Kidney (tissue), 14 donors: Measurements from ENCODE around the gene PEPD. TPM values are rescaled to one million over a fixed set of nuclear protein-coding genes. Genes with fewer than 3 reads are reported as not detected.

Source experiments
- DNase-seq, 5 donors: peaks; one replicate each; pipeline ENCODE4 v3.0.0-alpha.2; 2013 to 2020
- FAIRE-seq: peaks from 2 replicates; lab custom pipeline; 2012; peaks lifted over from hg19 to GRCh38; lab: Jason Lieb, UNC
- H3K27ac ChIP-seq, 2 donors: one replicate each; pipeline ENCODE4 v1.7.0; 2013; ENCODE audit warnings: low read depth in 2 of 2, low read length in 2 of 2, inconsistent platforms in 1 of 2
- H3K27me3 ChIP-seq: one replicate; pipeline ENCODE4 v1.7.1; 2013; ENCODE audit warnings: low read length, inconsistent platforms; ENCODE audit not compliant: control insufficient read depth, insufficient read depth
- H3K36me3 ChIP-seq, 3 donors: one replicate each; pipeline versions ENCODE4 v1.7.0 to v1.7.1; 2013; ENCODE audit warnings: low read length in 3 of 3, control low read depth in 1 of 3, inconsistent platforms in 1 of 3; ENCODE audit not compliant: insufficient read depth in 3 of 3, control insufficient read depth in 2 of 3
- H3K4me1 ChIP-seq, 3 donors: one replicate each; pipeline versions ENCODE4 v1.7.0 to v1.7.1; 2013; ENCODE audit warnings: low read length in 3 of 3, inconsistent platforms in 1 of 3, low read depth in 1 of 3; ENCODE audit not compliant: control insufficient read depth in 2 of 3, insufficient read depth in 2 of 3
- H3K4me3 ChIP-seq, 3 donors: one replicate each; pipeline versions ENCODE4 v1.7.0 to v1.8.1; 2013; ENCODE audit warnings: low read length in 3 of 3, control low read depth in 1 of 3, inconsistent platforms in 1 of 3
- H3K9ac ChIP-seq, 3 donors: one replicate each; pipeline versions ENCODE4 v1.7.0 to v1.7.1; 2013; ENCODE audit warnings: low read length in 3 of 3, control low read depth in 1 of 3, inconsistent platforms in 1 of 3
- H3K9me3 ChIP-seq, 3 donors: one replicate each; pipeline versions ENCODE4 v1.7.0 to v1.7.1; 2013; ENCODE audit warnings: low read length in 3 of 3, control low read depth in 1 of 3, inconsistent platforms in 1 of 3; ENCODE audit not compliant: control insufficient read depth in 2 of 3, insufficient read depth in 1 of 3
- intact Hi-C: fragments of 100-400 bp; cut with DNase I; formaldehyde crosslinking; loops from one replicate; pipeline ENCODE4 v1.11.1; 2022
- polyA plus RNA-seq: library from polyadenylated mRNA; stranded (reverse); fragments of 350-450 nt; fragmentation: Illumina TruSeq; extraction: RNeasy Lipid Tissue Mini Kit (QIAGEN cat#74804); gene quantifications from one replicate; pipeline ENCODE4 v1.2.3, GENCODE V29; 2014; ENCODE audit warnings: low read depth, low replicate concordance; ENCODE audit not compliant: insufficient read depth
- total RNA-seq: library from RNA; stranded (reverse); fragmentation: NEBNext Ultra II Directional; extraction: Animal tissue kit (Norgen Biotek cat#: 25700); gene quantifications from one replicate; pipeline ENCODE4 v1.2.1, GENCODE V29; 2021
- TF ChIP-seq, protein P1 (sequence below): IDR thresholded peaks from 3 replicates; pipeline ENCODE4 v1.5.1; 2012; ENCODE audit warnings: mild to moderate bottlenecking, moderate library complexity, borderline replicate concordance; ENCODE audit not compliant: insufficient read depth; ENCODE audit errors: extremely low read depth
- donor health status: control.
- donor health status: control.
- donor health status: control.
- donor health status: control.
- donor health status: control.
- donor health status: DM: yes; HTN: yes; CAD: no.
- donor health status: Normal renal cell carcinoma (clear cell type).

The PEPD gene
- total and polyA plus RNA-seq, 2 donors from 2014 or later = 71.4 to 402 TPM

DNA sequence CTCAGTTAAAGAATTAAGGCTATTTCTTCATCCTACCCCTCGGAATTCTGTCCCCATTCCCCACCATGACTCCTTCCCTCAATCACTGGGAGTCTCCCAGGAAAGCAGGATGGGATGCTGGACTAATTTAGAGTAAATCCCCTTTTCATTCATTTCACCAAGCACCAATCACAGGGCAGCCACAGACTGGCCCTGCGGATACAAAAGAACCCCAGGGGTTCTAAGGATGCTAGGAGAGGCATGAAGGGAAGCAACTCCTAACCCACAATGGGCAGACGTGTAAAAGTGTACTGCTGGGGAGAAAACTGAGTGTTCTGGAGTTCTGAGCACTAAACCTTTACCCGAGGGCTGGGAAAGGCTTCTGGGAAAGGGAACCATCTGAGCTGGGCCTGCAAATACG lies 3.0 kb downstream of the PEPD start:
- Histone ChIP-seq H3K27ac (peak overlapping the region in 1 of 2 donors; percentile 59), H3K27me3 (no peaks in the 10 kb centered on the region), H3K9me3 (no peaks in the 10 kb centered on the region), H3K36me3 (no peaks in the 10 kb centered on the region), H3K4me1 (peaks cover 0 to 24% (median 8%) of the 10 kb centered on the region in 3 donors), H3K4me3 (peak overlapping the region in 2 of 3 donors; percentile 43 to 75), H3K9ac (no peak overlapping the region)
- intact Hi-C loops = no loop called here
- TF ChIP-seq, protein P1, sequence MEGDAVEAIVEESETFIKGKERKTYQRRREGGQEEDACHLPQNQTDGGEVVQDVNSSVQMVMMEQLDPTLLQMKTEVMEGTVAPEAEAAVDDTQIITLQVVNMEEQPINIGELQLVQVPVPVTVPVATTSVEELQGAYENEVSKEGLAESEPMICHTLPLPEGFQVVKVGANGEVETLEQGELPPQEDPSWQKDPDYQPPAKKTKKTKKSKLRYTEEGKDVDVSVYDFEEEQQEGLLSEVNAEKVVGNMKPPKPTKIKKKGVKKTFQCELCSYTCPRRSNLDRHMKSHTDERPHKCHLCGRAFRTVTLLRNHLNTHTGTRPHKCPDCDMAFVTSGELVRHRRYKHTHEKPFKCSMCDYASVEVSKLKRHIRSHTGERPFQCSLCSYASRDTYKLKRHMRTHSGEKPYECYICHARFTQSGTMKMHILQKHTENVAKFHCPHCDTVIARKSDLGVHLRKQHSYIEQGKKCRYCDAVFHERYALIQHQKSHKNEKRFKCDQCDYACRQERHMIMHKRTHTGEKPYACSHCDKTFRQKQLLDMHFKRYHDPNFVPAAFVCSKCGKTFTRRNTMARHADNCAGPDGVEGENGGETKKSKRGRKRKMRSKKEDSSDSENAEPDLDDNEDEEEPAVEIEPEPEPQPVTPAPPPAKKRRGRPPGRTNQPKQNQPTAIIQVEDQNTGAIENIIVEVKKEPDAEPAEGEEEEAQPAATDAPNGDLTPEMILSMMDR = no peak
- FAIRE-seq = no peak
- no peak for DNase-seq

DNA sequence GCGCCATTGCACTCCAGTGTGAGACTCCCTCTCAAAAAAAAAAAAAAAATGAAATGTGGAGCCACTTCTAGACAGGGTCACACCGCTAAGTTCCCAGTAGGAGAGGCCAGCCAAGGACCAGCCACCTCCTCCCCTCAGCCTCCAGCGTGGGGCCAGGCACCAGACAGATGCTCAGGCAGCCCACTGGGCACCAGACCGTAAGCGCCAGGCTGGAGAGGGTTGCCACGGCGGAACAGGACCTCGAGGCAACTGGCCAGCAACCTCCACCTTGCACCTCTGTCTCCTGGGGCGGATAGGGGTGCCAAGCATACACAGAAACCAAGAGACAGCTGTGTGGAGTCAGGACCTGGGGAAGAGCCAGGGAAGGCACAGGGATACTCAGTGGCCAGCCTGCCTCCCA lies 3.7 kb downstream of the PEPD start:
- intact Hi-C loops = no loop called here
- Histone ChIP-seq H3K27me3 (no peaks in the 10 kb centered on the region), H3K9ac (no peak overlapping the region), H3K36me3 (no peaks in the 10 kb centered on the region), H3K4me1 (peaks cover 0 to 24% (median 8%) of the 10 kb centered on the region in 3 donors), H3K9me3 (no peaks in the 10 kb centered on the region), H3K4me3 (no peak overlapping the region), H3K27ac (peak overlapping the region in 1 of 2 donors; percentile 14)
- FAIRE-seq = no peak
- TF ChIP-seq, protein P1 = no peak
- no peak for DNase-seq

DNA sequence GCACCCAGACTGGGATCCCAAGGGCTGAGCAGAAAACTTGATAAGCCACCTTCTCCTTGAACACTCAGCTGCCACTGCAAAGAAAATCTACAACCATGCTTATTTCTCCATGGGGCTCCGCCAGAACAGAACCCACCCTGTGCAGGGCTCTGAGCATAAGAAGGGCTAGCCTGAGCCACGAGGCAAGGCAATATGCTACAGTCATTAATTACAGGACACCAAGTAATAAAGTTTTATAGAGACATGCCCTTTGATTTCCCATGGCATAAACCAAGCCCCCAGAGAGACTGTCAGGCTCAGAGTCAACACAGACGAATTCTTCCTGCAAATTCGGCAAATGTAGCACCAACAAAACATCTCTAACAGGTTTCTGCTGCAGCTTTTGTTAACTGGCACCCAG lies 5.7 kb downstream of the PEPD start:
- Histone ChIP-seq H3K9ac (no peak overlapping the region), H3K27me3 (no peaks in the 10 kb centered on the region), H3K9me3 (no peaks in the 10 kb centered on the region), H3K4me3 (no peak overlapping the region), H3K36me3 (peaks cover 0 to 2% (median 0%) of the 10 kb centered on the region in 3 donors), H3K4me1 (peaks cover 0 to 20% (median 8%) of the 10 kb centered on the region in 3 donors), H3K27ac (no peak overlapping the region)
- DNase-seq (peak in 1 of 5 donors; percentile 23), FAIRE-seq (no peak)
- TF ChIP-seq, protein P1 = no peak
- intact Hi-C loops = no loop called here
